Stimulated activated naive CD8-positive, alpha-beta T cell treated with anti-CD3 and anti-CD28 coated beads, Interleukin-15, Interleukin-2, amounts not matched to agents 100 U/mL and 50 U/mL, for 24 hours (primary cell): ENCODE measurements around the gene VCX3A.
"Not testable (repeated sequence)": the region's sequence is repeated elsewhere in the genome, so short reads cannot be mapped to it uniquely, and the experiment has no call there.

Source experiments
- ATAC-seq: fragments of 150-1000 bp; cut with Tn5 transposase; one replicate; pipeline ENCODE4 v1.10.0; 2021
- DNase-seq: peaks from one replicate; pipeline ENCODE4 v3.0.0; 2021

VCX3A gene

DNA sequence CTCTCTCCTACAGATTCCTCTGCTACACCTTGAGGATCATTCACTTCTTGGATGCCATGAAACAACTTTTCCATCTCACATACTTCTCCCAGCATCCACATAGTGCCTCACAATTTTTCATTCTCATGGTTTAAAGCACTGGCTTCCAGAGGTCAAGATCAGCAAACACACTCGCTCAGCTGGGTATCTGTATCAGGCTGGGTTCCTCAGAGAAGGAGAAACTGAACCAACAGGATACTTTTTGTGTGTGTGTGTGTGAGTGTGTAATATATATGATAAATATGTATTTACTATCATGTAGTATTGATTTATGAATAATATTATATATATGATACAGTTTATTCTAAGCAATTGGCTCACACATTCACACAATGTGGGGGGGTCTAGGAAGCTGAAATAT lies at the start of gene VCX3A:
Gene VCX3A, minus strand, starts transcription at position 101 of the 400 bp plus-strand sequence. CDS start 621 bp downstream, outside the sequence.
- ATAC-seq = not testable (repeated sequence)

GRCh38 chrX:6574762-6575161 lies 39.8 kb upstream of the VCX3A start:
- ATAC-seq (no peak), DNase-seq (no peak)

More for the DNA sequence above, at the start of gene VCX3A:
- DNase-seq = not testable (repeated sequence)

GRCh38 chrX:6568031-6568430 lies 33.1 kb upstream of the VCX3A start:
- no peak for ATAC-seq
- DNase-seq = no peak

DNA sequence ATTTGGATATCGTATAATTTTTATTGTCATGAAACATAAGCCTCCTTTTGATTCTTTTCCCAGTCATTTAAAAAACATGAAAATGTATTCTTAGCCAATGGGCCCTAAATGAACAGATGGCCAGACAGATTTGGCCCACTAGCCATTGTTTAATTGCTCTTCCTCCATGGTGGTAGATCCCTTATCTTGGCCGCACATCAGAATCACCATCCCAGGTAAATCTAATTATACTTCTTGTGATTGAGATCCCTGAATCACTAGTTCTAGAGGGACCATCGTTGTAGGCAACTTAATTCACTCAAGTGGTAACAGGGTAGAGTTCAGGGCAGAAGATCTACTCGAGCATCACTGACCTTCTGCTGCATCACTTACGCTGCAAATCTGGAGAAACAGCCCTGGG lies 24.1 kb upstream of the VCX3A start:
- no peak for DNase-seq
- no peak for ATAC-seq

DNA sequence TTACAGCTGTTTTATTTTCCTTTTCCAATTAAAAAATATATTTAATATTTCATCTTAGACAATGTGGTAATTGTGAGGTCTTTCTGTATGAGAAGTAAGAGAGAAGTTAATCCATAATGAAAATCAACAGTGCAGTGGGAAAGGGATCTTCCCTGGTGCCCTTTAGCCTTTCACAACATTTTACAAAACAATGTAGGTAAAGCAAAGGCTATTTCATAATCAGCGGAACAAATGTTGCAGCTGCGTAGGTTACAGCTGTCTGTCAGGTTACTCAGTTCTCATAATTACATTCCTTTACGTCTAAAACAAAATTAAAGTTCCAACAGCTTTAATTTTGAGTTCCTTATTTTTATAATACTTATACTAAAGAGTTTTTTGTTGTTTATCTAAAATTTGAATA lies 22.8 kb upstream of the VCX3A start:
- DNase-seq (no peak), ATAC-seq (no peak)

DNA sequence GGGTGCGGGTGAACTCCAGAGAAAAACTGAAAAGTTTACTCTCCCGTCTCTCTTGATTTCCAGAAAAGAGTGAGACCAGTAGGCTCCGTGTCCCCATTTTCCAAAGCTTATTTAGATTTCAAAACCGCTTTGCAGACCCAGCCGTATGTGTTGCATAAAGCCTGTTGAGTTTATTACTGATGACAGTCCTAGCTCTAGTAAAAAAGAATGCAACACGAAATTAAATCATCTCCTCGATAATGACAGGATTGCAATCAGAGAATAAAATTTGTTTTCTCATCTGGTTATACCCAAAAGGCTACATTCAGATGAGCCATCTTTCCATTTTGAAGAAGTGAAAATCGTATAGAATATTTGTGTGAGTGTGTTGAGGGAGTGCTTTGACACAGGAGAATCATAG lies 16.1 kb upstream of the VCX3A start:
- ATAC-seq (no peak), DNase-seq (no peak)

DNA sequence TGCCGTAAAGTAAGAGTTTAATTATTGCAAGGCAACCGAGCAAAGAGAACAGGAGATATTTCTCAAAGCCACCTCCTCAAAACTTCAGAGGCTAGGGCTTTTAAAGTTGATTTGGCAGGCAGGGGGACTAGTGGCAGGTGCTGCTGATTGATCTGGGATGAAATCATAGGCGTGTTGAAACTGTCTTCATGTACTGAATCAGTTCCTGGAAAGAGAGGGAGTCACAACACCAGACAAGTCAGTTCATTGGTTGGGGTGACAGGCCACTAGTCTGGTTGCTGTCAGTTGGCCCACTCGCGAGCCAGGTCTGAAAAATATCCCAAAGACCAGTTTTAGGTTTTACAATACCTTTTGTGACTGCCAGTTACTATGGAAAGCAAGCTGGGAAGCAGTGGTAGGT lies 10.8 kb upstream of the VCX3A start:
- no peak for ATAC-seq

DNA sequence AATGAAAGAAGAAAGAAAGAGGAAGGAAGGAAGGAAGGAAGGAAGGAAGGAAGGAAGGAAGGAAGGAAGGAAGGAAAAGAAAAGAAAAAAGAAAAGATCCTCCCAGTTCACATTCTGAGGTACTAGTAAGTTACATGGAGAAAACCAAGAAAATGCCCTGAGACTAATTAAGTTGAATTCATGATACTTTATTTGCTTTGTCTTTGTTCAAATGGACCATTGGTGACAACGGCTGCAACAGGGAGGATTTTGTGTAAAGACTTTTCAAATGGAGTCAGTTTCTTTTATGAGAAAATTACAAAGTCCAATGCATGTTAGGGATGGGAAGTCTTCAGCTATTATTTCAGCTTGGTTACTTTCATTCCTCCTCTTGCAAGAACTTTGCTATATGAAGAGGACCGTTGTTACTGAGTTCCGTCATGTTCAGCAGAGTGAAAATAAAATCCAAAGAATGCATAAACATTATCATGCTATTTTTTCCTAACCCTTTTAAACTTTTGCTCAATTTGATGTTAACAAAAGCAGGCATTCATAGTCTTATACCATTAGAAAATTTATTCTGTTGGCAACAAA lies 8.3 kb downstream of the VCX3A start:
- no peak for DNase-seq

More for the DNA sequence above, 10.8 kb upstream of the VCX3A start:
- DNase-seq = no peak

DNA sequence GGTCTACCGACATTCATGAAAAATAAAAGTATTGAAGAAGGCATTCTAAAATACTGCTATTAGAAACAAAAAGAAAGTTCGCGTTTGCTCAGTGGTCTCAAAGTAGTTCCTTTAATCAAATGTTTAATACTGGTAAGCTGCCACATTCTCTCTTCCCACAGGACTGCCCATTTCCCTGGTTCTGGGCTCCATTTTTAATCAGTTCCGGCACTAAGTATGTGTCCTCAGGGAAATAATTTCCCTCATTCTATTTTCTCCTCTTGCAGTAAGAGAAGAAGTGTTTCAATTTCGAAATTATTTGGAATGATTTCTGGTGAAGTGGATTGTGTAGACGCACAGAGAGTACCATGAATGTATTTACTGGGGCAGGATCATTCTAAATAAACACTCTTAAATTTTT lies 17.5 kb downstream of the VCX3A start:
- DNase-seq = no peak
- ATAC-seq = no peak

More for the DNA sequence above, 8.3 kb downstream of the VCX3A start:
- ATAC-seq = no peak

DNA sequence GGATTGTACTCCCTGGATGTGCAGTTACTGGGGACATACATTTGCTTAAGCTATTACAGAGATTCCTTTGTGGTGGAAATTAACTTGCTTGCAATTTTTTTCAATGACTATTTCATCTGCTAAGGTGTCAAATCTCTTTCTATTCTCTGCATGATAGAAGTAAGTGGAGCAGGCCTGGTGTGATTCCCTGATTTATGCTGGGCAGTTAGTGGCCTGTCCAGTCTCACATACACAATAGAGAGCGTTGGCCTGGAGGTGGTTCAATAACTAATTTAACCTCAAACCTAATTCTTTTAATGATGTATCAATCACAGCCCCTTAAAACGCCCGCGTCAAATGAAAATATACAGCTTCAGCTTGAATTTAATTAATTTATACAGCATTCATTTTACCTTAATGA lies 28.5 kb downstream of the VCX3A start:
- ATAC-seq (no peak), DNase-seq (no peak)

DNA sequence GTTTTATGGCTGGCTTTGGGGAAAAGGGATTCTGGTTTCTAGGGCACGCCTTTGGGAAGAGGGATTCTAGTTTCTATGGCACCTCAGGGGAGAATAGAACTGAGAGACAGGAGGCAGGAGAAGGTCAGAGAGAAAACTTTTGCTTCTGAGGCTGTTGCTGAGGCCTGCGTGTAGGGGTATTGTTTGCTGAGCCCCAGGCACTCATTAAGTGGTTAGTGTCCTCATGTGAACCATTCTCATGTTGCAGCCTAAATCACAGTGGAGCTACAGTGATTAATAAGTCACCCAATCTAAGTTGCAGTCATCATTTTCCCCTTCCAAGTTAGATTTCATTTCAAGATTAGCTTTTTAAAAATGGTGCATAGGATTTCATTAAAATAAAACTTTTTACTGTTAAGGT lies 29.0 kb downstream of the VCX3A start:
- no peak for ATAC-seq
- no peak for DNase-seq

DNA sequence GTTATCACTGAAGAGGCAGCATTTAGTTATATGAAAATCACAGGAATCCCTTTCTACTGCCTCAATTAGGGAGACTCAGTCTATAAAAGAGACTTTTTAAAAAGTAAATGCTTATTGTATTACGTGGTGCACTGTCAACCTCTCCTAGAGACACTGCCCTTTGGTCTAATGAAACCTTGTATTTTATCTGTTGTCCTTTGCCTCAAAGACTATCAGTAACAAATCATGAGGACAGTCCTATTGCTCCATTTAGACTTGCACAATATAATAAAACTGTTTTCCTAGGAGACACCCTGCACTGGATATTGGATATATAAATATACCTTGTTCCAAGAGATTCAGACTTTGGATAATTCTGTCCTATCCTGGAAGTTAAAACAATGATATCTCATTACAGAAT lies 34.2 kb downstream of the VCX3A start:
- no peak for ATAC-seq

DNA sequence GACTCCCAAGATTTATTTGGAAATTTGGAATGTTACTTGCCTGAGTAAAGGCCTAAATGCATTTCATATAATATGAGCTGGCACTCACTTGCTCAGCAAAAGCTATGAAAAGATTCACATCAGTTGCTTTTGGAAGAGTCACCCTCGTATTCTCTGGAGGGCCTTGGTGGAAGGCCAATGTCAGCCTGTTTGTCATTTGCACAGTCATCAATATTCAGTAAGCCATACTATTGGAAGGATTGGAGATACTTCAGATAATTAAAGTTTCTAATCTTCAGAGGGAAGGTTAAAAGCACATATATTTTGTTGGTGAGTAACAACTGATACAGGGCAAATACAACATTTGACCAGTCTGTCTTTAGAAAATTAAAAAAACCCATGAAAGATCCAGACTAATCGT lies 36.6 kb downstream of the VCX3A start:
- ATAC-seq (no peak), DNase-seq (no peak)

More for the DNA sequence above, 34.2 kb downstream of the VCX3A start:
- no peak for DNase-seq
